ENCODE data around the gene PFDN6.
"Not testable (repeated sequence)": the region's sequence is repeated elsewhere in the genome, so short reads cannot be mapped to it uniquely, and the experiment has no call there.

PFDN6 gene

DNA sequence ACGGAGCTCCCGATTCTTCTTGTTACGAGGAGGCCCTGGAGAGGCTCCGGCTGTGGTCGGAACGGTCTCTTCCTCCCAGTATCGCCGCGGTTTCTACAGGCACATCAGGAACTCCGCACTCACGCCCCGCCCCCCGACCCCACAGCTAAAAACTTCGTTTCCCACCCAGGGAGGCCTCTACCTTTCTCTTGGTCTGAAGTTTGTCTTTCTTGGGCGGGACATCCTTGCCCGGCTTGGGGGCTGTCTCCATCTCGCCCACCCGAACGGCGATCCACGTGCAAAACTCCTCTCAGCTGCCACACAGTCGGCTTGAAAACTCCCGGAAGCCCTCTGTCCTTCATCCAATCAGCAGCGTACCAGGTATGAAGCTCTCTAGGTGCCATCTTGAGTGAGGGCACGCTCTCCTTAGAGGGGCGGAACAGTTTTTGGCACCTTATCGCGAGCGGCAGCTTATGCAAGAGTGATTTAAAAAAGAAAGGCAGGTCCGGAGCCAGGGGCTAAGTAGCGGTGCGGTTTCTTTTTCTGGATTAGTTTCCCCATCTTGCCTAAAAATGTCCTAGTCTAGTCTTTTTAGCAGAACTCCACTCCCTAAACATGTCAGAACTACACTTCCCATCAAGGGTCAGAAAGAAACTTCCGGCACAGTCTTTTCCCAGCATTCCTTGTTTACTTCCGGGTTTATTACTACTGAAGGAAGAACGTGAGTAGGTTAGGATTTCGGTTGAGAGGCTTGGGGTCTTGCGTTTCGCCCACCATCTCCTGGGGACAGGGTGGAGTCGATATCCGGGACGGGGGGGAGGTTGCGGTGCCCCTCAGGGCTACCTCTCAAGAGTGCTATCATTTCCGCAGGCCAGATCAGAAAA, at the start of gene PFDN6, which contains the start of gene WDR46:
PFDN6 (plus strand) TSS at position 681 of the 863 bp plus-strand sequence. CDS start 256 bp downstream, outside the sequence.
WDR46 (minus strand) TSS at position 319 of the 863 bp plus-strand sequence; CDS start at position 250, 69 bp downstream.
- DNase-seq (ENCODE audit: low spot score), result peak; percentile 94

DNA sequence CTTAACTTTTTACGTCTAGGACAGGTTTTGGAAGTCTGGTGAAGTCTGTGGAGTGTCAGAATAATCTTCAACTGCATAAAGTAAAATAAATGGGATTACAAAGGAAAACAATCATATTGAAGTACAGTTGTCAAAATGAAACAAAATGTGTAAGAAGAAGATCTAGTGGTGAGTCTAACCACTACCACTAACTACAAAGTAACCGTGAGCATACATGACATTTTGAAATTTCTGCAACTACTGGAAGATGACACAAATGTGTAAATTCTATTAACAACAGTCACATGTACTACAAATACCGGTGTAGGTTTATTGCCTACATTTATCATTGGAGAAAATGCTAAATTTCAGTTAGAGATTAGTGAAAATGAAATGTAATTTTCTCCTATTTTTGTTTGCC, 47.4 kb upstream of the PFDN6 start:
- no peak for DNase-seq (ENCODE audit: low spot score)

DNA sequence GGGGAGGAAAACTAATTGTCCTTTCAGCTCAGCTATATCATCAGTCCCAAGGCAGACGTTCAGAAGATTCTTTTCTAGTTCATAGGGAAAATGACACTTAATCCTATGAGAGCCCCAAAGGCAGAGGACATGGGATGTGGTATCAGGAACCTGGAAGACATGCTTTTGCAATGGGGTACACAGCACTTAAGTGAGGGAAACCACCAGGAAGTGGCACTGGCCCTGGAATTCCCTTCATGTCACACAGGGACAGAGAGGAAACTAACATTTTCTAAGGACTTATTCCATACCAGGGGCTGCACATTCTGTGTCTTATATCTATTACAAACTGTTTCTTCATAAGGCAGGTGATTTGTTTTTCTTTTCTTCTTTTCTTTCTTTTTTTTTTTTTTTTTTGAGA, 45.9 kb upstream of the PFDN6 start:
- no peak for DNase-seq (ENCODE audit: low spot score)

DNA sequence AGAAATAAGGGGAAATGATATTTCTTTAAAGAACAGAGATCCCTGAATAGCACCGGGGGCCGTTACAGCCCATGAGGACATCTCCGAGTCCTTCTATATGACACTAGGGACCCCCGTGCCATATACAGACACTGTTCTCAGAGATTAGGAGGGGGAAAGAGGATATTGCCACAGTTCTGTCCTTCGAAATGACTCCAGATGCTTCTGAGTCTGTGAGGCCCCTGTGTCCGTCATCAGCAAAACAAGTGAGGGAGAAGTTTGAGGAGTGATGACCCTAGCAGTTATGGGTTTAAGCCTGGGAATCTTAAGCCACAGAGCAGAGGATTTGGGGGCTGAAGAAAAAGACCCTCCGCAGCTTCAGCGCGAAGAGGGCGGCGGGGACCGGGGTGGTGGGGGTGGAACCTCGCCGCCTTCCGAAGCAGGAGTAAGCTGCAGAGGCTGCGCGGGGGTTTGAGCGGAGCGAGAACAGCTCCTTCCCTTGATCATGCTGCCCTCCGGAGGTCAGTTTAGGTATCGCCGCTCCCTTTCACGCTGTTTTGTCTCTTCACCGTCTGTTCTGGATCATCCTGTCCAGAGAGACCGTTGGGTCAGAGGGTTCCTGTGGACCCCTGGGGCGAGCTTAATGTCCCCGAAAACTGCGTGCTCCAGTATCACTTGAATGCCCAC, 41.3 kb upstream of the PFDN6 start:
- peak; percentile 94 for DNase-seq (ENCODE audit: low spot score)

DNA sequence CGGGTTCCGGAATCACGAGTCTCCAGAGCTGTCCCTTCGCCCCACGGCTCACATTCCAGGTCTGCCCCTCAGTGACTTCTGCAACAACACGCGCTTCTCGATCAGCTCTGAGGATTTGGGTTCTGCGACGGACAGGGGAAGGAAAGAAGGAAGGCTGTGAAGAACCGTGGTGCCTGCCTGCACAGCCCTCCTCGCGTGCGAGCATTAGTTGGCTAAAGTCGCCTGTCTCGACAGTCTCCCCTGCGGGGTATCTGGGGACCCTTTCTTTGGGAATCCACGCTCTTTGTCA, 40.8 kb upstream of the PFDN6 start:
- DNase-seq (ENCODE audit: low spot score), result no peak

DNA sequence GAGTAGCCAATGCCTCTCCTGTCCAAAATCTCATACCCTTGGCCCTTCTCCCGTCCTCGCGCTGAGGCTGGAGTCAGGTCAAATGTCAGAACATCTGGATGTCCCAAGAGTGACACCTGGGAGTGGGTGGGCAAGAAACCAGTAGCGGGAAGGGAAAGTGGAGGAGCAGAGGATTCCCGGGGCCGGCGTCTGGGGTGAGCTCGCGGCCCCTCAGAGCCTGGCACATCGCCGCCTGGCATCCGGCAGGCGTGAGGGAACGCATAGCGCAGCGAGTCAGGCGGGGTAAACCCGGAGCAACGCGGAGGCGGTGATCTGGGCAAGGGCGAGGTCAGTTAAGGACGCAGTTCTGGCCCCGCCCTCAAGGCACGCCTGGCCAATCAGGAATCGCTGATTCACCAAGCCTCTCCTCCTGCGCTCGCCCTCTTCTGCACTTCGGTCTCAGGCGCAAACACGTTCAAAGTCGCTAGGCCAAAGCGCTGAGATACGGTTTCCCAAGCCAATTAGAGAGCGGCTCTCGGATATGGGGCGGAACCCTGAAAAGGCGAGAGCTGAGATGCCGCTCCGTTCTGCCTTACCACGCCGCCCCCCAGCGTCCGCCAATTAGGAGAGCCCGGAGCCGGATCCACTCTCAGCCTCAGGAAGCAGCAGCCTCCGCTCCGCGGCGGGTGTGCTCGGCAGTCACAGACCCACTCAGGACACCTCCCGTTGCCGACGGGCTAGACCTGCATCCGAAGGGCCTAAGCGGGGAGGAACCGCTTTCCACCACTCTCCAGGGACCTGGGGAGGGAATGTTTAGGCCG, 40.3 kb upstream of the PFDN6 start:
- peak; percentile 100 for DNase-seq (ENCODE audit: low spot score)

DNA sequence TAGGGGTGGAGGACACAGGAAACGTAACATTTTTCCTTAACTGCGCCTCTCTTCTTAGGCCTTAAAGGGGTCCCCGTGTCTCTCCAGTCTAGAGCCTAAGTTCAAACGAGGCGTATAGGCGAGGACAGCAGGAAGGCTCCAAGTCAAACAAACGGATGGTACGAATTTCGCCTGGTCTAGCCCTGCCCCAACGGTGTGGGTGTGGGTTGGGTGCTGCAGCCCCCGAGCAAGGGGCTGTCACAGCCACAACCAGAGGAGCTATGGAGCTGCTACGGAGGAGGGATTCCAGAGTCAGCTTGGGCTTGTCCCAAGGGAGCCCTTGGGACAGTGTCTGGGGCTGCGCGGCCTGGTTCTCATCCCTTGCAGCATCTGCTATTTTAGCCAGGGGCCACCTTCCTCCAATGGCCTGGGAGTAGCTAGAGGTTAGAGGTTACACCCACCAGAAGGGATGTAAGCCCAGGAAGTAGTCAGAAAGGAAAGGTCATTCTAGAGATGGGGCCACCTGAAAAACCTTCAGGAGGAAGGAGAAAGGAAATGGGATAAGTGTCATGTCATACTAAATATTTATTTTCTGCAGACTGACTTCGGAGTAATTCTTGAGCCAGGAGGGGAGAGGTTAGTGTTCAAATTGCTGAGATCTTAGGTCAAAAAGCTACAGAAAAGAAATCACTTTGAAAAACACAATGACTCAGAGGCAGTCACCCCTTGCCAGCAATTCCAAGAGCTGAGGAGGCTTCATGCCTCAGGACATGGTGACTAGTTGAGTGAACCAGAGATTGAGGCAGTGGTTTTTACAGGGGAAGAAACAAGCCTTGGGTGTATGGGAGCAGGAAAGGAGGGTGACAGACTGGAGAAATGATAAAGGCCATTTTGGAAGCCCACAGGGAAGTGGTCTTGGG, 39.4 kb upstream of the PFDN6 start:
- DNase-seq (ENCODE audit: low spot score), result peak; percentile 43

DNA sequence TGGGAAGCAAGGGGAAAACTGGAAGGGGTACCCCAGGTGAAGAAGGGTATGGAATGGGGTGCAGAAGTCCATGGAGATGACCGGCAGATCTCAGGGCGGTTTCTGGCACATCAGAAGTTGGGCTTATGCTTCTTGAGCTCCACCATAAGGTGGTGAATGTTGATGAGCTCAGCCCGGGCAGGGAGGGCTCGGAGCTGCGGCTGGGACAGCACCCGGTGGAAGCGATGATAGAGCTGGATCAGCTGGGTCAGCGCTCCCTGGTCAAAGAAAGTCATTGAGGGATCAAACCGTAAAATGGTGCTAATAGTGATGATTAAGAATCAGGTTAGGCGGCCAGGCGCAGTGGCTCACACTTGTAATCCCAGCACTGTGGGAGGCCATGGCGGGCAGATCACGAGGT, 38.7 kb upstream of the PFDN6 start:
- DNase-seq (ENCODE audit: low spot score), result no peak

DNA sequence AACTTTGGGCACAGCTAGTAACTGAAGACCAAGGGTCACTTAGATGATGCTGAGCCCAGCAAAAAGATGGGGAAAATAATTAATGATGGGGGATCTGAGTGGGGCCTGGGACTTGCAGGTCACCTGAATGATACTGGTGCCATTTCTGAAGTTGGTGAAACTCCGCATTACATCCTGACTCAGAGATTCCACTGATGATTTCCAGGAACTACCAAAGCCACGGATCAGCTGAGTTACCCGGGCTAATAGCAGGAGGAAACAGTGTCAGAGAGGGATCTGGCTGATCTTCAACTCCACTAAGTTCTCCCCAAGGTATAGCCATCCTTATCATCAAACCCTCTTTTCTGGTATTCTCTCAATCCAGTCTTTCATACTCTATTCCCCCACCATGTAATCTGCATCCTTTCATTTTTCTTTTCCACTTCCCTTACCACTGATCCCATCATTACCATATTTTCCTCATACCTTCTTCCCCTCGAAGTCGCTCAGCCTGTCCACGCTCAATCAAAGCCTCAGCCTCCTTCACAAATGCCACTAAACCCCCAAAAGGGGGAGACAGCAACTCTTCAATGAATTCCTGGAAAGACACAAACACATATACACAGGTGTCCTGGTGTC, 37.9 kb upstream of the PFDN6 start:
- DNase-seq (ENCODE audit: low spot score), result no peak

DNA sequence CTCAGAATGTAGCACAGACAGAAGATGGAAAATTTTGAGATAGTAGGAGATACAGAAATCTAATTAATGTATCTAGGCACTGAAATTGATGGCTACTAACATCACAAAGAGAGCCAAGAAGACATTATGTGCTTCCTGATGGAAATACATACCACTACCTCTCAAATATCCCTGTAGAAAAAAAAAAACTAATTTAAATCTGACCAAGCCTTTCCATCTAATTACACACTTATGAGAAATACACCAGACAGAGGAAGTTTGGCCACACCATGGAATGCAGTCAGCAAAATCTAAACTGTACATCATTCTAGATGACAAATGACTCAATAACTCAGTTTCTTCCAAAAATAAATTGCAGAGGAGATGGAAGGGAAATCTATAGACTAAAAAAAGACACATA, 36.6 kb upstream of the PFDN6 start:
- DNase-seq (ENCODE audit: low spot score), result no peak

DNA sequence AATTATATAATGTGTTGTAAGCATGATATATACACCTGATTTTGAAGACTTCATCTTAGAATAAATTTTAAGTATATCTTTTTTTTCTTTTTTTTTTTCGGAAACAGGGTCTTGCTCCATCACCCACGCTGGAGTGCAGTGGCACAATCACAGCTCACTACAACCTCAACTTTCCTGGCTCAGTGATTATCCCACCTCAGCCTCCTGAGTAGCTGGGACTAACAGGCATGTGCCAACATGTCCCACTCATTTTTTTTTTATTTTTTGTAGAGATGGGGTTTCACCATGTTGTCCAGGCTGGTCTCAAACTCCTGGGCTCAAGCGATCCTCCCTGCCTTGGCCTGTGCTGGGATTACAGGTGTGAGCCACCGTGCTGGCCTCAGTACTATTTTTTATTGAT, 34.8 kb upstream of the PFDN6 start:
- DNase-seq (ENCODE audit: low spot score), result no peak

DNA sequence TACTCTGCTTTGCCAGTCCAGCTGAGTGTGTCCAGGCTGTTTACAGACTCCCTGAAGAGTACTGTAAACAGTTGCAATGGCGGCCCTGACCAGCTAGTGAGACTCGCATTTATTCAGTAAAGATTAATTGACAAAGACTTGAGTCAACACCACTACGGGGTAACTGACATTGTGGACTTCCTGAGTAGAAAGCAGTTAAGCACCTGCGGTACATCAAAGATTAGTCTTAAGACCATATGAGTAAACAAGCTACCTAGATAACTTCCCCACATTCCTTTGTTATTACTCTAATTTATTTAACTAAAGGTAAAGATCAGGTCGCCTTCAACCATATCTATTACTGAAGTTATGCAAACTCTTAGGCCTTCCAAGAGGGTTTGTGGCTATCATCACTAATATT, 30.4 kb upstream of the PFDN6 start:
- DNase-seq (ENCODE audit: low spot score), result no peak

DNA sequence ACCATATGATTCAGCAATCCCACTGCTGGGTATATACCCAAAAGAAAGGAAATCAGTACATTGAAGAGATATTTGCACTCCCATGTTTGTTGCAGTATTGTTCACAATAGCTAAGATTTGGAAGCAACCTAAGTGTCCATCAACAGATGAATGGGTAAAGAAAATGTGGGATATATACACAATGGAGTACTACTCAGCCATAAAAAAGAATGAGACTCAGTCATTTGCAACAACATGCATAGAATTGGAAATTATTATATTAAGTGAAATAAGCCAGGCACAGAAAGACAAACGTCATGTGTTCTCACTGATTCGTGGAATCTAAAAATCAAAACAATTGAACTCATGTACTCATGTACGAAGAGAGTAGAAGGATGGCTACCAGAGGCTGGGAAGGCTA, 26.9 kb upstream of the PFDN6 start:
- DNase-seq (ENCODE audit: low spot score), result not testable (repeated sequence)

DNA sequence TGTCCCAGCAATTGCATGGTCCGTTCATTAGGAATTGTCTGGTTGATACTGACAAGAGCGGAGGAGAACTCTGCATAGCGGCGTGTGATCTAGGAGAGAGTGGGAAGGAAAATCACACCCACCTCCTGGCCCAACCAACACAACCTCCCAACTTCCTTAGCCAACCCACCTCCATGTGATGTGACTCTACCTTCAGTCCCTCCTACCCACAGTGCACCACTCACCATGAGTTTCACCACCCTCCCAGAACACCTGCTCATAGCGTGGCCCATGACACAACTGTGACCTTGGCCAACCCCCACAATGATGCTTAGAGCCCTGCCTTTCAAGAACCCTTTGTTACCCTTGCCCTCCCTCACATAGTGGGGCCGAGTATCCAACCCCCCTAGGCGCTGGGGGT, 25.4 kb upstream of the PFDN6 start:
- no peak for DNase-seq (ENCODE audit: low spot score)

DNA sequence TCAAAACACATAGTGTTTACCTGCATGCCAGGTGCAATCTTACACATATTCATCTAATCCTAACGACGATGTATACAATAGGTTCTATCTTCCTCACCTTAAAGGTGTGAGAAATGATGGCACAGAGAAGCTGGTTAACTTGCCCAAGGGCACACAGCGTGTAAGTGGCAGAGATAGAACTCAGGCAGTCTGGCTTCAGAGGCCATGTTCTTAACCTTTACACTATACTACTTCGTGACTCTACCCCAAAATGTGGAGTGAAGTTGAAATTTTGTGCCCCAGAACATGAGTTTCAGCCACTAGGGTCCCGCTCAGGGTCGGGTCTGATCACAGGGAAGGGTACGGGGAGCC, 18.3 kb upstream of the PFDN6 start:
- DNase-seq (ENCODE audit: low spot score), result no peak

DNA sequence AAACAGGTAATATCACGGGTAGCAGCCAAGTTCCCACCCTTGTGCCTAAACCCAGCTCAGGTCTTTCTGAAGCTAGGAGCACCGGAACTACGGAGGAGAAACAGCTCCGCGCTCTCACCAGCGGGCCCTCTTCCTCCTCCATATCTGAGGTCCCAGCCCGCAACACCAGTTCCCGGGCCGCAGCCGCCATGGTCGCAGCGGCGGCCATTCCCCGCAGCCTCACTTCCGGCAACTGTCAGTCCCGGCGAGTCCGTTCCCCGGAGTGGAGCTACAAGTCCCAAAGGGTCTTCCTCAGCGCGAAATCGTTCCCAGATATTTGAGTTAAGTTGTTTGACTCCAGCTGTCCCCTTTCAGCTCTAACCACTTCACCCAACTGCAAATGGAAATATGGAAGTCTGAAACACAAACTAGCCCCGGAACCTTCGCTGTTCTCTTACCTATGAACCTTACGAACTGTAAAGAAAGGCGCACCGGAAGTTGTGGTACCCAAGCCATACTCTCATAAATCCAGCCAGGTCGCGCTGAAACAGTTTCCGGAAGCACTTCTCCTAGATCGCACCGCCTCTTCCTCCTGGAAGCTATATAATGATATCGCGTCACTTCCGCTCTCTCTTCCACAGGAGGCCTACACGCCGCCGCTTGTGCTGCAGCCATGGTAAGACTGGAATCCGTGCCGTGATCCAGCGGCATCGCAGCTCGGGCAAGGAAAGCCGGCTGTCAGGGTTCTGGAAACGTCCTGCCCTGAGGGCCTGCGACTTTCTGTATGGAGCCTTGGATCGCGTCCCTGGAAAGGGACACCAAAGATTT, 17.7 kb upstream of the PFDN6 start, which contains the start of the genes RPS18 and VPS52:
RPS18 (plus strand) TSS at position 608 of the 807 bp plus-strand sequence; CDS start at position 653, 45 bp downstream.
VPS52 (minus strand) TSS at position 409 of the 807 bp plus-strand sequence; CDS start at position 208, 201 bp downstream.
- peak; percentile 99 for DNase-seq (ENCODE audit: low spot score)

DNA sequence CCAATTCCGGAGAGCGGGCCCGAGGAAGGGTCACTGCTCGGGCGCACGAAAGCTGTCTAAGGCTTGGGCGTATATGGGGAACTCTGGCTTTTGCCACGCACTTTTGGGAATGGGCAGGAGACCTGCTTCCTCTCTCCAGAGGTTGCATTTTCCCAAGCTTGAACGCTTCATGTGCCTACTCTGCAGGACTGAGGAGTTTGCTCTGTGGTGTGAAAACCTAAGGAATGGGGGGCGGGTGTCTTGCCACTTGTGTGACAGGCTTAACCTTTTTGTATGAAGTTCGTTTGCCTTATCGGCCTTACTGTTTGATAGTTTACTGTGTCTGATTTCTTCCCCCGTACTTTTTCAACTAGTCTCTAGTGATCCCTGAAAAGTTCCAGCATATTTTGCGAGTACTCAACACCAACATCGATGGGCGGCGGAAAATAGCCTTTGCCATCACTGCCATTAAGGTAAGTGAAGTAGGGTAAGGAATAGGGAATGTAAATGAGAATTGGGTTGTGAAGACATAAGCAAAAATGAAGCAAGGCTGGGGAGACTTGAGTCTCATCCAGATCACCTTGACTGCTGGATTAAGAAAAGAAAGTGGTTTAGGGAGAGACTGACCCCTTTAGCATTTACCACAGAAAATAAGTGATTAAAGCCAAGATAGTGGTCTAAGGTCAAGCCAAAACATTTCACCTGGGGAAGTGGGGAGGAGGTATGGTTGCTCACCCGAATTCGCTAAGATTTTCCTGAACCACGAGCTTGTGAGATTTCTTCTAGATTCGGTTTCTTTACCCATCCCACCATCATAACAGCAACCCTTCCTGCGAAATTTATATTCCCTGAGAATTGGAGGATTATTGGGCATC, 16.9 kb upstream of the PFDN6 start:
- DNase-seq (ENCODE audit: low spot score), result no peak

DNA sequence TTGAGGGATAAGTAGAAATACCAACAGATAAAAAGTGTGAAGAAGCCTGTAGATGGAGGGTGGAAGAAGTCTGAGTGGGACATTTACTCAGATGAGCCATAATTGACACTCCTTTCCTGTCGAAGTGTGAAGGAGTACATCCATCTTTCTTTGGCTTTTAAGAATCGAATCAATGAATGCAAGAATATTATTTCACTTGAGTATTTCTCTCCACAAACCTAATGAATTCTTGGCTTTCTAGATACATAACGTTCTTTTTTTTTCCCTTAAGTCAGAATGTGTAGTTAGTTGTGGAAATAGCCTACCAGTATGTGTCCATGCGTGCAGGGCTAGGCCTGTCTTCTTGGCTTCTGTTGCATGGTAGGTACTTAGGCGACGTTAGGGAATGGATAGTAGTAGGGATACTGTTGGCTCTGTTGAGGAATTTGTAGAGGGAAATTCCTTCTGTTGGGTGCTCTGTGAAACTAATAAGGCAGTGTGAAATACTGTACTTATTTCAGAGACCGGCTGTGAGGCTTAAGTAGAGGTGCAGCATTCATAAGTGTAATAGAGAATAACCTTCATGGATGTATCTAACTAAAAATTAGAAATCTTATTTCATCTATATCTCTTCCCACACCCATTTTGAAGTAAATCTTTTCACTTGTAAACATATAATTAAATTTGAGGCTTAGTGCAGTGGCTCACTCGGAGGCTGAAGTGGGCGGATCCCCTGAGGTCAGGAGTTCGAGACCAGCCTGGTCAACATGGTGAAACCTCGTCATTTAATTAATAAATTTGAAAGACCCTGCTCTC, 16.1 kb upstream of the PFDN6 start:
- no peak for DNase-seq (ENCODE audit: low spot score)

Measured in hematopoietic multipotent progenitor cell treated with erythropoietin and hydrocortisone succinate and interleukin-3 and kit ligand, for 17 days (in vitro differentiated cells).